DMS79 (cell line): ENCODE results near the gene PLEKHA6.

Experiments used
- DNase-seq: peaks from one replicate; lab custom pipeline; 2025; lab: John Stamatoyannopoulos, UW

Gene PLEKHA6

GRCh38 chr1:204359474-204360255 lies at the start of gene PLEKHA6:
PLEKHA6 (minus strand) TSS chr1:204359929; CDS start chr1:204273727, 86,202 bp downstream.
- peak; percentile 41 for DNase-seq

- DNase-seq, result no peak
Measured at GRCh38 chr1:204409123-204409522, 49.4 kb upstream of the PLEKHA6 start.

- no peak for DNase-seq
Measured at GRCh38 chr1:204408602-204409001, 48.9 kb upstream of the PLEKHA6 start.

GRCh38 chr1:204408074-204408507 lies 48.4 kb upstream of the PLEKHA6 start:
- DNase-seq, result peak; percentile 48

GRCh38 chr1:204407295-204407971 lies 47.7 kb upstream of the PLEKHA6 start:
- no peak for DNase-seq

GRCh38 chr1:204406621-204407020 lies 46.9 kb upstream of the PLEKHA6 start:
- no peak for DNase-seq

- DNase-seq, result no peak
Measured at GRCh38 chr1:204405988-204406387, 46.3 kb upstream of the PLEKHA6 start.

GRCh38 chr1:204404629-204405028 lies 44.9 kb upstream of the PLEKHA6 start:
- DNase-seq, result no peak

GRCh38 chr1:204402391-204402790 lies 42.7 kb upstream of the PLEKHA6 start:
- DNase-seq, result no peak

GRCh38 chr1:204401730-204402129 lies 42.0 kb upstream of the PLEKHA6 start:
- no peak for DNase-seq

GRCh38 chr1:204400882-204401510 lies 41.3 kb upstream of the PLEKHA6 start:
- DNase-seq, result no peak

GRCh38 chr1:204398197-204399125 lies 38.7 kb upstream of the PLEKHA6 start:
- DNase-seq, result peak; percentile 58

- DNase-seq, result no peak
Measured at GRCh38 chr1:204396015-204396583, 36.4 kb upstream of the PLEKHA6 start.

- no peak for DNase-seq
Measured at GRCh38 chr1:204391629-204392028, 31.9 kb upstream of the PLEKHA6 start.

- DNase-seq, result peak; percentile 26
Measured at GRCh38 chr1:204390751-204391466, 31.2 kb upstream of the PLEKHA6 start.

- DNase-seq, result no peak
Measured at GRCh38 chr1:204385727-204386126, 26.0 kb upstream of the PLEKHA6 start.

- DNase-seq, result peak; percentile 43
Measured at GRCh38 chr1:204384636-204385352, 25.1 kb upstream of the PLEKHA6 start.

GRCh38 chr1:204383163-204383904 lies 23.6 kb upstream of the PLEKHA6 start:
- DNase-seq, result no peak

GRCh38 chr1:204382714-204383083 lies 23.0 kb upstream of the PLEKHA6 start:
- no peak for DNase-seq
